Measurements from ENCODE around the gene DLGAP1.
A peak's percentile ranks its signal among the peaks of the same experiment; 100 is the strongest.

The DLGAP1 gene

DNA sequence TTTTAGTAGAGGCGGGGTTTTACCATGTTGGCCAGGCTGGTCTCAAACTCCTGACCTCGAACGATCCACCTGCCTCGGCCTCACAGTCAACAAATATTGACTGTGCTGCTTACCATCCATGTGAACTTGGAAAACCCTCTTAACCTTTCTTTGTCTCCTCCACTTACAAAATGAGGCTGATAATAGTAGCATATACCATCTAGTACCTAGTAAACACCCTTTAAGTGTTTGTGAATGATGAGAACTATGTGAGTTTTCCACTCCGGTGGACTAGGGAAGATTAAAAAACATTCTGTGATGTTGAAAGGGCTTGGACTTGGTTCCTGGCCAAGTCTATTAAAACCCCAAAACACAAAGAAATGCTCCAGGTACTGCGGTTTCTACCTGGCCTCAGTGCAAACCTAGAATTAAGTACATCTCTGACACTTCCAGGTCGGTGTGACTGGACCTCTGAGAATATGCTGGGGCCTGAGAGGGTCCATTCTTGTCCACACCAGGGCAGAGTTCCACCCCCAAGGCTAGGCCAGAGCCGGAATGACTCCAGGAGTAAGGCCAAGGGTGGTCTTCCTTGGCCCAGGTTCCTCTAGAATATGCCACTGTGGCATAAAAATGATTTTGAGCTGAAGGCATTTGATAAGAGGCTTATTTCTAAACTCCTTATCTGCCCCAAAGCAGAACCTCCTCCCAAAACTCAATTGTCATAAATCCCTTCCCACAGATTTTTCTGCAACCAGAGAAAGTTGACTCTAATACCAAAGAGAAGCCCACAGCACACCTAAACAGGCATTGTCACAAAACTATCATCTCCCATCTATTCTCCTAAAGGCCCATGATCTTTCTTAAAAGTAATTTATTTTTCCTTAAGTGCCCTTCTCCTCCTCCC, 787.6 kb downstream of the DLGAP1 start:
- no peak overlapping the region for H3K4me3 ChIP-seq (ENCODE audit: insufficient read depth, low read depth, low read length)
- peaks cover 18% of the 10 kb centered on the region for H3K4me1 ChIP-seq (ENCODE audit: control insufficient read depth, insufficient read depth, low read length)
- H3K27ac ChIP-seq (ENCODE audit: insufficient read depth, low read depth, low read length, poor library complexity, severe bottlenecking): no peak overlapping the region
- 88 to 94% methylated on average over 8 of the region's 8 CpGs for WGBS, 2 experiments
- no peaks in the 10 kb centered on the region for H3K27me3 ChIP-seq (ENCODE audit: control insufficient read depth, insufficient read depth, low read length, poor library complexity, severe bottlenecking)
- no peaks in the 10 kb centered on the region for H3K36me3 ChIP-seq (ENCODE audit: control insufficient read depth, insufficient read depth, low read length)
- H3K9me3 ChIP-seq (ENCODE audit: control insufficient read depth, low read length): no peaks in the 10 kb centered on the region

DNA sequence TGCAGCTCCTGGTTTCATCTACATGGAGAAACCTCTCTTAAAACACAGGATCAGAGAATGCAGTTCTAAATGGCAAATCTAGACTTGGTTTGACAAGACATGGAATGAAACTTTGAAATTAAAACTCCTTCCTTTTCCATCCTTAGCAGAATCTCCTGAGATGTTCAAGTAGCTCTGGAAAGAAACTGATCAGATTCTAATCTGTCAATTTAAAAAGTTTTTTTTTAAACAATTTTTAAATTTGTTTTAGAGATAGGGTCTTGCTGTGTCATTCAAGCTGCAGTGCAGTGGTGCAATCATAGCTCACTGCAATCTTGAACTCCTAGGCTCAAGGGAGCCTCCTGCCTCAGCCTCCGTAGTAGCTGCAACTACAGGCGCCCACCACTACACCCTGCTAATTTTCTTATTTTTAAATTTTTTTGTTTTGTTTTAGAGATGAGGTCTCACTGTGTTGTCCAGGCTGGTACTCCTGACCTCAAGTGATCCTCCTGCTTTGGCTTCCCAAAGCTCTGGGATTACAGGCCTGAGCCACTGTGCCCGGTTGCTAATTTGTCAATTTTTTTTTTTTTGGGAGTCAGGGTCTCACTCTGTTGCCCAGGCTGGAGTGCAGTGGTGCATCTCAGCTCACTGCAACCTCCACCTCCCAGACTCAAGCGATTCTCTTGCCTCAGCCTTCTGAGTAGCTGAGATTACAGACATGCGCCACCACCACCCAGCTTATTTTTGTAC, 788.4 kb downstream of the DLGAP1 start:
- peaks cover 18% of the 10 kb centered on the region for H3K4me1 ChIP-seq (ENCODE audit: control insufficient read depth, insufficient read depth, low read length)
- H3K27me3 ChIP-seq (ENCODE audit: control insufficient read depth, insufficient read depth, low read length, poor library complexity, severe bottlenecking): no peaks in the 10 kb centered on the region
- WGBS, 2 experiments: 89 to 94% methylated on average over 5 of the region's 5 CpGs
- H3K4me3 ChIP-seq (ENCODE audit: insufficient read depth, low read depth, low read length): no peak overlapping the region
- H3K27ac ChIP-seq (ENCODE audit: insufficient read depth, low read depth, low read length, poor library complexity, severe bottlenecking): no peak overlapping the region
- H3K36me3 ChIP-seq (ENCODE audit: control insufficient read depth, insufficient read depth, low read length): no peaks in the 10 kb centered on the region
- H3K9me3 ChIP-seq (ENCODE audit: control insufficient read depth, low read length): no peaks in the 10 kb centered on the region

DNA sequence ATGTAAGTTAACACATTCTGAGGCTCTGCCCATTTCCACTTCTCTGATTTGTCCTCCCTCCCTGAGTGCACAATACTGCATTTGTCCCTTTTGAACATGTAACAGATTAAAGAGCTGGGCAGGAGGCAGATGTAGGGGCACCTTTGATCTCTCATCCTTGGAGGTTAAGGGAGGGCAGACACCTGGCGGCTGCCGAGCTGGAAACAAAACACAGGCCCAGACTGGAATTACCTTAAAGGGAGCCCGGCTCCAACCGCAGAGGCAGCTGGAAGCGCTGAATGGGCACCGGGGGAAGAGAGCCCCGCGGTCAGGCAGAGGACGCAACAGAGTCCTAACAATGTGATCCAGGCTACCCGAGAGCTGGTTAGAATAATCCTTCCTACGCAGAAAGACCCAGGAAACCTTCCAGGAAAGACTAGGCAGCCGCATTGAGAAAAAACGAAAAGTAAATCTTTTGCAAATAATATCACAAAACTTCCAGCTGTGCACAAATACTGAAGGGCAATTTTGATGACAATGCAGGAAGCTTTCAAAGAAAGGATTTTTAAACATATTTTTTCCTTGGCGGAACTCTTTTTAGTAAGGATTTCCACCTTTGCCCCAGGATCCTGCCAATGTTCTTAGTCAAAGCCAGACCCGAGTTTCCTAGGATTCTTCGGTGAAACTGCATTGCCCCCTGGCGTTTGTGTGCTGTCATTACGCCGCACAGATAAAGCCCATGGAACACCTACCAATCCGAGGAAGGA, 789.2 kb downstream of the DLGAP1 start:
- WGBS, 2 experiments: 1 to 2% methylated on average over 20 of the region's 20 CpGs
- Histone ChIP-seq H3K9me3 (ENCODE audit: control insufficient read depth, low read length) (no peaks in the 10 kb centered on the region), H3K27ac (ENCODE audit: insufficient read depth, low read depth, low read length, poor library complexity, severe bottlenecking) (peak overlapping the region; percentile 89), H3K4me3 (ENCODE audit: insufficient read depth, low read depth, low read length) (peak overlapping the region; percentile 14), H3K4me1 (ENCODE audit: control insufficient read depth, insufficient read depth, low read length) (peaks cover 18% of the 10 kb centered on the region), H3K27me3 (ENCODE audit: control insufficient read depth, insufficient read depth, low read length, poor library complexity, severe bottlenecking) (no peaks in the 10 kb centered on the region), H3K36me3 (ENCODE audit: control insufficient read depth, insufficient read depth, low read length) (no peaks in the 10 kb centered on the region)

DNA sequence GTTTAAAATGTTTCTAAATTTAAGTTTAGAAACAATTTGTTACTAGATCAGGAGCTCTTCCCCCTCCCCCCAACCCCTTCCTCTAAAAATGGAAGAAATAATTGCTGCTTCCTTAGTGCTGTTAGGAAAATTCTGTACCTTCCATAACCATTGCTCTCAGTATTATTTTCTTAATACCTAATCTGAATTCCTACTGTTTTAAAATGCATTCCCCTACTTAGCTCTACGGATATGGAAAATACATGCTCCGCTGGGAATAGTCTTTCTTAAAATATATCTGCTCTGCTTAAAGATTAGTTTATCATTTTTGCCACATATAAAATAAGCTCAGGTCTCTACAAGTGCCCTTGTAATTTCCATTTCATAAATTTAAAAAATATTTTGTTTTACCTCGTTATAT, 789.9 kb downstream of the DLGAP1 start:
- no peaks in the 10 kb centered on the region for H3K36me3 ChIP-seq (ENCODE audit: control insufficient read depth, insufficient read depth, low read length)
- H3K4me1 ChIP-seq (ENCODE audit: control insufficient read depth, insufficient read depth, low read length): peaks cover 18% of the 10 kb centered on the region
- H3K4me3 ChIP-seq (ENCODE audit: insufficient read depth, low read depth, low read length): peak overlapping the region; percentile 8
- no peaks in the 10 kb centered on the region for H3K9me3 ChIP-seq (ENCODE audit: control insufficient read depth, low read length)
- WGBS, 2 experiments: 81 to 90% methylated on average over 2 to 3 of the region's 3 CpGs
- H3K27ac ChIP-seq (ENCODE audit: insufficient read depth, low read depth, low read length, poor library complexity, severe bottlenecking): peak overlapping the region; percentile 89
- H3K27me3 ChIP-seq (ENCODE audit: control insufficient read depth, insufficient read depth, low read length, poor library complexity, severe bottlenecking): no peaks in the 10 kb centered on the region

DNA sequence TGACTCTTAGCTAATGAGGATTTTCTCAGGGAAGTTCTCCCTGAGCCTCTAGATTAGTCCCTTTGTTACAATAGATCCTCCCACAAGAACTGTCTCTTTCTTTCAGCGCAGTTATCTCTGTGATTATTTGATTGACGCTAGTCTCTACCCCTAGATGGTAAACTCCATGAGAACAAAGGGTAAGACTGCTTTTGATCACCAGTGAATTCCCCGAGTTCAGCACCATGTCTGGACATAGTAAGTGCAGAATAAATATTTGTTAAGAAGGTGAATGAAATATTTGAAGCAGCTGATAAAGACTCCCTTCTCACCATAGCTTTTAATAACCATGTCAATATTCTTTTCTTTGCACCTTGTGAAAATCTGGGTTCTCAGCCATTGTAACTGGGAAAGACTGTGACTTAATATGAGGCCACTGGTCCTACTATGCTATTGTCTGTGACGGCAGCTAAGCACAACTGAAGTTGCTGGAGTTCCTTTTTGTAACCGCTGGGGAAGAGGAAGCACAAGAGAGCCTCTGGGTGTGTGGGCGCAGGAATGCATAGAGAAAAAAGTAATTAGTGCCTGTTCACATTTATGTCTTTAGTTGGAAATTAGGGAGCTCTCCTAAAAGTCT, 790.4 kb downstream of the DLGAP1 start:
- WGBS, 2 experiments: 15 to 17% methylated on average over 6 of the region's 6 CpGs
- no peaks in the 10 kb centered on the region for H3K9me3 ChIP-seq (ENCODE audit: control insufficient read depth, low read length)
- H3K27ac ChIP-seq (ENCODE audit: insufficient read depth, low read depth, low read length, poor library complexity, severe bottlenecking): peak overlapping the region; percentile 89
- no peaks in the 10 kb centered on the region for H3K36me3 ChIP-seq (ENCODE audit: control insufficient read depth, insufficient read depth, low read length)
- no peaks in the 10 kb centered on the region for H3K27me3 ChIP-seq (ENCODE audit: control insufficient read depth, insufficient read depth, low read length, poor library complexity, severe bottlenecking)
- H3K4me1 ChIP-seq (ENCODE audit: control insufficient read depth, insufficient read depth, low read length): peaks cover 18% of the 10 kb centered on the region
- H3K4me3 ChIP-seq (ENCODE audit: insufficient read depth, low read depth, low read length): no peak overlapping the region

DNA sequence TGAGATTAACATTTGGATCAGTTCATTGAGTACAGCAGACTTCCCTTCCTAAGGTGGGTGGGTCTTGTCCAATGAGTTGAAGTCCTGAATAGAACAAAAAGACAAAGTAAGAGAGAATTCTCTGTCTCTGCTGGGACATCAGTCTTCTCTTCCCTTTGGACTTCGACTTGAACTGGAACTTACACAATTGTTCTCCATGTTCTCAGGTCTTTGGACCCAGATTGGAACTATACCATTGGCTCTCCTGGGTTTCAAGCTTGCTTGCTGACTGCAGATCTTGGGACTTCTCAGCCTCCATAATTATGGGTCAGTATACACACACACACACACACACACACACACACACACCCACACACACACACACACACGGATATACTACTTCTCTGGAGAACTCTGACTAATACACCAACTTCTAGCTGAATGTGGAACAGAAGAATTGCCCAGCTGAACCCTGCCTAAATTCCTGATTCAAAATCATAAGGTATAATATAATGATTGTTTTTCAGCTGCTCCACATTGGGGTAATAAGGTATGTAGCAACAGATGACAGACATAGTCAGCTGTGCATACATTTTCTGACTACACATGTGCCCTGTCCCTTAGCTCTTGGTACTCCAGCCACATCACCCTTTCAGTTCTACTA, 791.1 kb downstream of the DLGAP1 start:
- H3K4me3 ChIP-seq (ENCODE audit: insufficient read depth, low read depth, low read length): no peak overlapping the region
- no peaks in the 10 kb centered on the region for H3K36me3 ChIP-seq (ENCODE audit: control insufficient read depth, insufficient read depth, low read length)
- 94 to 98% methylated on average over 2 of the region's 2 CpGs for WGBS, 2 experiments
- H3K27me3 ChIP-seq (ENCODE audit: control insufficient read depth, insufficient read depth, low read length, poor library complexity, severe bottlenecking): no peaks in the 10 kb centered on the region
- H3K4me1 ChIP-seq (ENCODE audit: control insufficient read depth, insufficient read depth, low read length): peaks cover 18% of the 10 kb centered on the region
- H3K27ac ChIP-seq (ENCODE audit: insufficient read depth, low read depth, low read length, poor library complexity, severe bottlenecking): peak overlapping the region; percentile 89
- H3K9me3 ChIP-seq (ENCODE audit: control insufficient read depth, low read length): no peaks in the 10 kb centered on the region

DNA sequence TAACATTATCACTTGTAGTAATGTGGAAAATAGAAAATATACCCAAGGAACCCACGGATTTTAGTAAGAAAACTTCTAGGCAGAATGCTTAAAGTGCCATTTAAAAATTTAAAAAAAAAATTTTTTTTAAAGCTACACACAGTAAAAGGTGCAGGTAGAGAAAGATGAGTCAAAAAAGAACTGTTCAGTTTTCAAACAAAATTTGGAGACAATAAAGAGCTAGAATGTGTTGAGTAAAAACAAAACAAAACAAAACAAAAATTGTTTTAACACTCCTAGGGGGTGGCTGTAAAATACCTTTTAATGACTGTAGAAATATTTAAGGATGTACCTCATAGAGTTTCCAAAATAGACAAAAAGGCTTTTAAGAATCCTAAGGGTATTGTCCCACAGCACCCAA, 793.1 kb downstream of the DLGAP1 start:
- Histone ChIP-seq H3K36me3 (ENCODE audit: control insufficient read depth, insufficient read depth, low read length) (no peaks in the 10 kb centered on the region), H3K4me1 (ENCODE audit: control insufficient read depth, insufficient read depth, low read length) (peaks cover 18% of the 10 kb centered on the region), H3K4me3 (ENCODE audit: insufficient read depth, low read depth, low read length) (no peak overlapping the region), H3K27me3 (ENCODE audit: control insufficient read depth, insufficient read depth, low read length, poor library complexity, severe bottlenecking) (no peaks in the 10 kb centered on the region), H3K27ac (ENCODE audit: insufficient read depth, low read depth, low read length, poor library complexity, severe bottlenecking) (no peak overlapping the region), H3K9me3 (ENCODE audit: control insufficient read depth, low read length) (no peaks in the 10 kb centered on the region)
- WGBS, 2 experiments: no CpG with 5 or more reads among the region's 1 CpG

DNA sequence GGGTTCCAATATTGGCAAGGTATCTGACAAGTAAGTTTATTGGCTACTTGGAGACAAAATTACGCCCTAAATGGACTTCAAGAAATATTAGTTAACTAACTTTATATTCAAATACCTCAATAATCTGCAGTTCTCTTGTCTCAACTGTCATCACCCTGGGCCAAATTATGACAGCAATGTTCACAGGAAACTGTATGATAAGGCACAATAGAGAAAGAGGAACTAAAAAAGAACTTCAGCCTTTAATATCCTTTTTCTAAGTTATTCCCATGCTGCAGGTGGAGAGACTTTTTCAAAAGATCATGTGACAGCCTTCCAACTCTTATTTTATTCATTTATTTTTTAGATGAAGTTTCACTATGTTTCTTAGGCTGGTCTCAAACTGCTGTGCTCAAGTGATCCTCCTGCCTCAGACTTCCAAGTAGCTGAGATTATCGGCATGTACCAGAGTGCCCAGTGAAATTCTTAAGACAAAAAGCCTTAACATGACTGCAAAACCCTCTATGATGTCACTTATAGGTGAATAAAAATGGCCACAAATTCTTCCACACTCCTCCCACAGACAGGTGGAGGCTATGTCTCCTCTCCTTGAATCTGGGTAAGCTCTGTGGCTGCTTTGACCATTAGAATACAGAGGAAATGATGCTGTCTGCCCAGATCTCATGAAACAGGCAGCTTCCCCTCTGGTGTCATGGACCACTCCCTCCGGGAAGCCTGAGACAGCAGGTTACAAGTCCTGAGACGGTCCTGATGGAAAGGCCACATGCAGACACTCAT, 794.2 kb downstream of the DLGAP1 start:
- H3K9me3 ChIP-seq (ENCODE audit: control insufficient read depth, low read length): no peaks in the 10 kb centered on the region
- no peaks in the 10 kb centered on the region for H3K36me3 ChIP-seq (ENCODE audit: control insufficient read depth, insufficient read depth, low read length)
- no peak overlapping the region for H3K4me3 ChIP-seq (ENCODE audit: insufficient read depth, low read depth, low read length)
- 94 to 96% methylated on average over 3 to 4 of the region's 4 CpGs for WGBS, 2 experiments
- H3K27me3 ChIP-seq (ENCODE audit: control insufficient read depth, insufficient read depth, low read length, poor library complexity, severe bottlenecking): no peaks in the 10 kb centered on the region
- H3K27ac ChIP-seq (ENCODE audit: insufficient read depth, low read depth, low read length, poor library complexity, severe bottlenecking): no peak overlapping the region
- H3K4me1 ChIP-seq (ENCODE audit: control insufficient read depth, insufficient read depth, low read length): peaks cover 18% of the 10 kb centered on the region

DNA sequence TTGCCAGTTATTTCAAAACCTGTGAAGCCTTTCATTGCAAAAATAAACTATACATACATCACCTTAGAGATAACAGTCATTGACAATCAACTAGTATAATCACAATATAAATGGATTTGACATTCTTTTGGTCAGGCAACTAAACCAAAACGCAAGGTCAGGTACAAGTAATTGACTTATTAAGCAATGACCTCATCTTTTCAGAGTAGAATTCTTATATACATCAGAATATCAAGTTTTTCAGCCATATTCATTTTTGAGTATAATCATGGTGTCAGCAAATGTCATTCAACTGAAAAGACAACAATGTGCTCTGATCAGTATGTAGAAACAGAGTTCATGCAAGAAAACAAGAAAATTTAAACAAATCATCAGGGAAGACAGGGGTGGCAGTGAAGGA, 796.6 kb downstream of the DLGAP1 start:
- H3K4me3 ChIP-seq (ENCODE audit: insufficient read depth, low read depth, low read length): no peak overlapping the region
- H3K4me1 ChIP-seq (ENCODE audit: control insufficient read depth, insufficient read depth, low read length): no peaks in the 10 kb centered on the region
- no peaks in the 10 kb centered on the region for H3K36me3 ChIP-seq (ENCODE audit: control insufficient read depth, insufficient read depth, low read length)
- H3K27me3 ChIP-seq (ENCODE audit: control insufficient read depth, insufficient read depth, low read length, poor library complexity, severe bottlenecking): no peaks in the 10 kb centered on the region
- WGBS, 2 experiments: 88 to 90% methylated on average over 1 of the region's 1 CpG
- no peak overlapping the region for H3K27ac ChIP-seq (ENCODE audit: insufficient read depth, low read depth, low read length, poor library complexity, severe bottlenecking)
- no peaks in the 10 kb centered on the region for H3K9me3 ChIP-seq (ENCODE audit: control insufficient read depth, low read length)
